ENCODE measurements around the gene ATAD5. TPM values are rescaled to one million over a fixed set of nuclear protein-coding genes. Genes with fewer than 3 reads are reported as not detected.
"Not testable (repeated sequence)": the region's sequence is repeated elsewhere in the genome, so short reads cannot be mapped to it uniquely, and the experiment has no call there.

ATAD5 gene
- total RNA-seq, 1 donor from 2014 or later: 7.2 TPM

DNA sequence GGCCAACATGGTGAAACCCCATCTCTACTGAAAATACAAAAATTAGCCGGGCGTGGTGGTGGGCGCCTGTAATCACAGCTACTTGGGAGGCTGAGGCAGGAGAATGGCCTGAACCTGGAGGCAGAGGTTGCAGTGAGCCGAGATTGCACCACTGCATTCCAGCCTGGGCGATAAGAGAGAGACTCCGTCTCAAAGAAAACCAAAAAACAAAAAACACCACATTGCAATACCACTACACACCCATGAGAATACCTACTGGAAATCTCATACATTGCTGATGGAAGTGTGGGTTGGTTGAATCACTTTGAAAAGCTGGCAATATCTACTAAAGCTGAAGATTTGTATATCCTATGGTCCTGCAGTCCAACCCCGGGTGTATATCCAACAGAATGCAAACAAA lies 78.4 kb downstream of the ATAD5 start:
- not testable (repeated sequence) for DNase-seq

DNA sequence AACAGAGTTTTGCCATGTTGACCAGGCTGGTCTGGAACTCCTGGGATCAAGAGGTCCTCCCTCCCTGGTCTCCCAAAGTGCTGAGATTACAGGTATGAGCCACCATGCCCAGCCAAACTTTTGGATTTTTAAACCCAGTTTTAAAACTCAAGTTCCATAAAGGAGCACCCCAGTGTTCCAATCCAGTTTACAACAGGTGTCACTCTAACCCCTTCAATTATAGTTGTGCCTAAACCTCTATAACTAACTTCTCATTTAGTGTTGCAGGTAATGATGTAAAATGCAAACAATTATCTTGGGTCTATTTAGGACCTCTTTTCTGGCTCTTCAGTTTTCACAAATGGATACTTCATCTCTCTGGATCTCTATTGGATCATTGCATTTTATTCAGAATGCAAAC lies 82.2 kb downstream of the ATAD5 start:
- no peak for DNase-seq

DNA sequence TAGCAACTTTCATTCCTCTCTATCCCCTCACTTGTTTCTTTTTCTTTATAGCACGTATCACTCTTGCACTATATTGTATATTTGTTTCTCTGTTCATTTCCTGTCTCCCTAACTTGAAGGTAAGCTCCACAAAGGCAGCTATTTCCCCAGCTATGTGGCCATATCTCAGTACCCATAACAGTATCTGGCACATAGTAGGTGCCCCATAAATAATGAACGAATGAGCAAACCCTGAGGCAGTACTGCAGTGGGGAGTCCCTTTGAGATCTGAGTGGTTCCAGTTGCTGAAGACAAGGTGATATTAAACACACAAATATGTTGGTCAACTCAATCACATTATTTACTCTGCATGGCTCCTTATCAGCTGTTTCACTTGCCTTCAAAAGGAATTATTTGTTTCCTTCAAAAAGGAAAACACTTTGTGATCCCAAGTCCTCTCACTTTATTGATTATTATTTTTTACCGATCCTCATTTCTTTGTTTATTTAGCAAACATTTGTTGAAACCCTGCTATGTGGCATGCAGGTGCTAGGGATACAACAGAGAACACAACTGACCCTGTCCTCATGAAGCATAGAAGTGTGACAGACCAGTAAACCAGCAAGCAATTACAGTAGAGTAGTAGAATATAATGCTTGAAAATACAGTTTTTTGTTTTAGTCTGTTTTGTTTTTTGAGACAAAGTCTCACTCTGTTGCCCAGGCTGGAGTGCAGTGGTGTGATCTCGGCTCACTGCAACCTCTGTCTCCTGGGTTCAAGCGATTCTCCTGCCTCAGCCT lies 84.3 kb downstream of the ATAD5 start:
- no peak for DNase-seq

DNA sequence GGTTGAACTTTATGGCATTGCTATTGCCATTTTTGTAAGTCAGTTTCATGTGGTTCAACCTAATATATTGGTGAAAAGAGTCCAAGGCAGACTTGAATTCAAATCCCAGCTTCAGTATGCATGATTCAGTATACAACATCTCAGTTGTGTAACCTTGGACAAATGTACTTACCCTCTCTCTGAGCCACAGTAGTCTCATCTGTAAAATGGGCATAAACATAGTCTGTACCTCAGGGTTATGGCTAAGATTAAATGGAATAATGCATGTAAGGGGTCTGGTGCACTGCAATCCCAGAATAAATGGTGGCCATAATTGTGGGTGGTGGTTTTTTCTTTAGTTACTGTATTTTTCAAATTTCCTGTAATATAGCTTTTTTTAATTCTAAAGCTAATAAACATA lies 85.3 kb downstream of the ATAD5 start:
- DNase-seq: no peak

DNA sequence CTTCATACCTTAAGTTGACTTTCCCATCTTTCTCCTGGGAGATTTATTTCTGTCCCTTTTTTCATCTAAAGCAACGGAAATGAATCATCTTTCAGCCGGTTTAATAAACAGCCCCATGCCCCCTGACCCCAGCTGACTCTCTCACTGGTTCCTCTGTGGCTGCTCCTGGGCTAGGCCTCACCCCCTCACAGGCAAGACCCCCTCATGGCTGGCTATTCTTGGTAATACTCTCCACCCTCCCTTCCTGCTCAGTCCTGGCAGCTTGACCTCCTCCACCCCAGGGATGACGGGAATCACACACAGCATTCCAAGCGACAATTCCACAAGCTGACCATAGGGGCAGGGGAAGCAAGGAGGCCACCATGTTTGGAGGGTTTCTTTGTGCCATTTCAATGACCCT lies 88.5 kb downstream of the ATAD5 start:
- DNase-seq: no peak

DNA sequence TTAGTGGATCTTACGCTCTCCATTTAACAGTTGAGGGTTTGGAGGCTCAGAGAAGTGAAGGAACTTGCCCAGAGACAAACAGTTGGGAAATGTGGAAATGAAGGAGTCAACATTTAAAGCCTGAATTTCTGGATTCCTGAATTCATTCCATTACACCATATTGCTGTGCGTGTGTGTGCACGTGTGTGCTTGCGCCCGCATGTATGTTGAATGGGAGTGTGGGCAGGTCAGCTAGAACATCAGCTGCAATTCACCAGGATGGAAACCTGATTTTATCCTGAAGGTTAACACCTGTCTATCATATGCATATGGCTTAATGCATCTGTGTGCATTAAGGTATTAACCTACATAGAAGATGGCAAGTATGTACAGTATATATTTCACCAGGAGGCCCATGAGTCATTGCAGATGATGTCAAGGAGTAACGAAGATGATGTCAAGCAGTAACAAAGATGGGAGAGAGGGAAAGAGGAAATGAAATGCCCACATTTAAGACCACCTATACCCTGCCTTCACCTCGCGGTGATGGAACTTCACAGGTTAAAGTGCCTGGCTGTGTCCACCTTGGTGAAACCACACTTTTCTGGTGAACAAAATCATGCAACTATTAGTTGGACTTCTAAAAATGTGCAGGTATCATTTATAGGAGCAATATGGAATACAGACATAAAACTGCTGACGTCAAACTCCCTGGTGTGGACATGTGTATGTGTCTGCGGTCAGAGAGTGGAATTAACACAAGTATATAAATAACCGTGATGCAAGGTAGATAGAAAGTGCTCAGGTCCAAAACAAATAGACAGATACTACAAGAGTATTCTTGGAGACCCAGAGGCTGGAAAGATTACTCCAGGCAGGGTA lies 89.1 kb downstream of the ATAD5 start:
- DNase-seq: no peak

DNA sequence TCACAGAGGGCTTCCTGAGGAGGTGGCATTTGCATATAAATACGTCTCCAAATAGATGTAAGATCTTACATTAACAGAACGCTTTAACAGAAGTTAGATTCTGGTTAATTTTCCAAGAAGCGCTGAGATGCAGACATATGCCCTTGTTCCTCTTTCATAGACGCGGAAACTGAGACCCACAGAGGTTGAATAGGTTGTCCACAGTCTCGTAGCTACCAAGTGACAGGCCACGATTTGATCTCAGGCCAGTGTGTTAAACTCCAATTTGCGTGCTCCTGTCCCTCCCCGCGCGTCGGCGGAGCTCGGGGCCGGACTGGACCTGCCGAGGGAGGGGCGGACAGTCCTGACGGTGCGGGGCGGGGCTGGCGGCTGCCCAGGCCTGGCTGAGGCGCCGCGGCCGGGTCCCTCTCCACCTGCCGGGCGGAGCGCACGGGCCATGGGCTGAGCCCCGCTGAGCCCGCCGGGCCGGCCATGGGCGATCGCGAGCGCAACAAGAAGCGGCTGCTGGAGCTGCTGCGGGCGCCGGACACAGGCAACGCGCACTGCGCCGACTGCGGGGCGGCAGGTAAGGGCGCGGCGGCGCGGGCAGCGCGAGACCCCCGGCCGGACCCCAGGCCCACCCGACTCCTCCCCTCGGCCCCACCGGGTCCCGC lies 89.9 kb downstream of the ATAD5 start, which contains the start of gene ADAP2:
Gene ADAP2, plus strand, starts transcription at position 402 of the 653 bp plus-strand sequence. Its CDS starts 70 bp downstream, at position 472.
- no peak for DNase-seq

DNA sequence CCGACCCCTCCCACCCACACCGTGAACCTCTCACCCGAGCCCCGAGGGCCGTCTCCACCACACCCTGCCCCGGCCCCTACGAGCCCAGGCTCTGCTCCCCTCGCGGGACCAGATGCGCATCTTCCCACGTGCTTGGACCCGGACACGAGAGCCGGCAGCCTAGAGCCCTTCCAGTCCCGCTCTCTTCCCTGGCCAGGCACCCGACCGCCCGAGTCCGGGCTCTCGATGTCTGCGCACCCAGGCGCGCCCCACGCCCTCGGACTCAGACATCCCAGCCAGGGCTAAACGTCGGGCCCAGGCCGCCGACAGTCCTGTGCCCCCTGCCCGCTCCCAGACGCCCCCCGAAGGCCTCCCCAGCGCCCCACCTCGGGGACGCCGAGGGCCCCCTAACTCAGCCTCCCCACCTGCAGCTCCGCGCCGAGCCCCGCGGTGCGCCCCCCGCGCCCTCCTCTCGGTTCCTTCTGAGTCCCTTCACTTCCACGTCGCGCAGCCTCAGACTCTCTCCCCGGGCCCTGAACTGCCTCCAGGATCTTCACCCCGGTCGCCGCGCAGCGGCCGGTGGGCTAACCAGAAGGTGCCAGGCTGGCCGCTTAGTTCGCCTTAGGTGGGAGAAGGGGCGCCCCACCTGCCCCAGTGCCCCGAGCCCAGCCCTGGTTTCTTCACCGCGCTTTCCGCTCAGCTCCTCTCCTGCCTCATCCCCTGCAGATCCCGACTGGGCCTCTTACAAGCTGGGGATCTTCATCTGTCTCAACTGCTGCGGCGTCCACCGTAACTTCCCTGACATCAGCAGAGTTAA lies 90.7 kb downstream of the ATAD5 start:
- DNase-seq: no peak

DNA sequence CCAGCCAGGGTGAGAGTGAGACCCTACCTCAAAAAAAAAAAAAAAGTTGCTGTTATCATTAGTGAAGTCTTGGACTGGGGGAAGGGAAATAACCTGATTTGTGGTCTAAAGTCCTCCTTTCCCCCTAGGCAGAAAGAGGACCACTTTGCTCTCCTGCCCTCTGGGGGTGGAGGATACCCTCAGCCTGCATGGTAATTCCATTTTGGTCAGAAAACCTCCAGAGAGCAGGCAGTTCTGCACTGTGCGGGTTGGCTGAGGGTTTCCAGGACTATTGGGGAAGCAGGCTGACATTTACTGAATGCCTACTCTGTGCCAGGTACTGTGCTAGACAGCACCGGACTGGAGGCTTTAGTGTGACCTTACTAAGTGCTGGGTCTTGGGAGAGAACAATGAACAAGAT lies 92.6 kb downstream of the ATAD5 start:
- DNase-seq: no peak

DNA sequence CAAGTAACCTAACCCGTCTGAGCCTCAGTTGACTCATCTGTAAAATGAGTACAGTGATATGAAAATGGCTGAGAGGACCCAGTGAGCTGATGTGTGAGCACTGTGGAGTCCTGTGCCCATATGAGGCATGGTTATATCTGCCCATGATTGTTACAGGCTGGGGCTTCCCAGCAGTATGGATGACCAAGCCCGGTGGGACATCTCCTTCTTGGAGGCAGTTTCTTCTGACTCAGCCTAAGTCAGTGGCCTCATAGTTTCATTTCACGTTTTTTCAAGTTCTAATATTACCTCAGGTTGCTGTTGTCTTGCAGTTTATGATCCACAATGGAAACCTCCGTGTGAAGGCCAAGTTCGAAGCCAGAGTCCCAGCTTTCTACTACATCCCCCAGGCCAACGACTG lies 94.8 kb downstream of the ATAD5 start:
- DNase-seq: no peak

DNA sequence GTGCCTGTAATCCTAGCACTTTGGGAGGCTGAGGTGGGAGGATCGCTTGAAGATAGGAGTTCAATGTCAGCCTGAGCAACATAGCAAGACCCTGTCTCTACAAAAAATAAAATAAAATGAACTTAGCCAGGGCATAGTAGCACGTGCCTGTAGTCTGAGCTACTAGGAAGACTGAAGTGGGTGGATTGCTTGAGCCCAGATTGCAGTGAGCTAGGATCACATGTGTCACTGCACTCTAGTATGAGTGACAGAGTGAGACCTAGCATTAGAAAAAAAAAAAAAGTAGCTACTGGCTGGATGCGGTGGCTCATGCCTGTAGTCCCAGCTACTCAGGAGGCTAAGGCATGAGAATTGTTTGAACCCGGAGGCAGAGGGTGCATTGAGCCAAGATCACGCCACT lies 96.0 kb downstream of the ATAD5 start:
- no peak for DNase-seq

DNA sequence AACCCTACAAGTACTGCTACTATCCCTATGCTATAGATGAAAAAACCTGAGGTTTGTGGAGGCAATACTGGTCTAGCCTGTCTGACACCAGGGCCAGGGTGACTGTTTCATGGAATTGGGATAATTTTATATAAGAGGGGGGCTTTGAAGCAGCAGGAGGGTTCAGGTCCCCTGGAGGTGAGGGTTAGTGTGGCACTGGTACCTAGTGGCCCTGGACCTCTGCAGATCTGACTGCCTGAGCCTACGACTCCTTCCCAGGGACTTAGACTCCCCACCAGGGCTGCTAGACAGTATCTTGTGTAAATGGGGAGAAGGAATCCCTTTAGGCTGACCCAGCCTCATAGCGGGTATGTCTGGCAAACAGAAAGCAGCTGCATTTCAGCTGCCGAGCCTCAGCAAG lies 96.8 kb downstream of the ATAD5 start:
- DNase-seq: no peak

DNA sequence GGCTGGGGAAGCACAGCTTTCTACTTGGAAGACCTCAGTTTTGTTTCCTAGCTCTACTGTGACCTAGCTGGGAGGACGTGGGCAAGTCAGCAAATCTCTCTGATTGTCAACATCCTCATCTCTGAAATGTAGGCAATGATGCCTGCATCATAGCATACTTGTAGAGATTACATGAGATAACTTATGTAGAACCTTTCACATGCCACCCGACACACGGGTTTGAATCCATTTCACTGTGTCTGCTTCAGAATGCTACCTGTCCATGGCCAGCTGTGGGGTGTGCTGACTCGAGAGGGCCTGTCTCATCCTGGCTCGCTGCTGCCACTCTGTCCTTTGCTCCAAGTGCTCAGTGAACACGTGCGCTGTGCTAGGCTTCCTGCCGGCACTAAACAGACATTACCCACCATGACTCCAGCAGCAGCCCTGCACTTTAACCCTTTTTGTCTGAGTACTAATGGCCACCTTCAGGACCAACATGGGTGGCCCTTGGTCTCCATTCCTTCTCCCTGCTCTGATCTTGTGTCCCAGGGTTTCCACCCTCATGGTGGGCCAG lies 97.4 kb downstream of the ATAD5 start:
- DNase-seq: no peak

DNA sequence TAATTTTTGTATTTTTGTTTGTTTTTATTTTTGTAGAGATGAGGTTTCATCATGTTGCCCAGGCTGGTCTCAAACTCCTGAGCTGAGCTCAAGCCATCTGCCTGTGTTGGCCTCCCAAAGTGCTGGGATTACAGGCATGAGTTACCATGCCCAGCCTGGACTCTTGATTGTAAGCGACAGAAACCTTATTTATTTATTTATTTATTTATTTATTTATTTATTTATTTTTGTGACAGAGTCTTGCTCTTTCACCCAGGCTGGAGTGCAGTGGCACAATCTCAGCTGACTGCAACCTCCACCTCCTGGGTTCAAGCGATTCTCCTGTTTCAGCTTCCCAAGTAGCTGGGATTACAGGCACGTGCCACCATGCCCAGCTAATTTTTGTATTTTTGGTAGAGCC lies 98.1 kb downstream of the ATAD5 start:
- DNase-seq: not testable (repeated sequence)

DNA sequence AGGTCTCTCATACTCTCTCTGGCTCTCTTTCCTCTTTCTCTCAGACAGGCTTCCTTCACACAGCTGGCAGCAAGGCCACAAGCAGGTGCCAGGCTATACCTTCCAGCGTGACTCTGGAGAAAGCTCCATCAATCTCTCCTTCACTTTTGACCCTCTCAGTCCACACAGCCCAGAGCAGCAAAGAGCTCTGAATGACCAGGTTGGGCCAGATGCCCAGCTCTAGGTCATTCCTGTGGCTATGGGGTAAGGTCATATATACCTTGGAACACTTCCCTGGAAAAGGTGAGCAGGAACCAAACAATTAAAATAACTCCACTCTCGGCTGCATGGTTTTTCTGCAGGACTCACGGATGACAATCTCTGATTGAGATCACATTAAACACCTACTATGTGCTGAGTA lies 98.7 kb downstream of the ATAD5 start:
- DNase-seq: no peak

DNA sequence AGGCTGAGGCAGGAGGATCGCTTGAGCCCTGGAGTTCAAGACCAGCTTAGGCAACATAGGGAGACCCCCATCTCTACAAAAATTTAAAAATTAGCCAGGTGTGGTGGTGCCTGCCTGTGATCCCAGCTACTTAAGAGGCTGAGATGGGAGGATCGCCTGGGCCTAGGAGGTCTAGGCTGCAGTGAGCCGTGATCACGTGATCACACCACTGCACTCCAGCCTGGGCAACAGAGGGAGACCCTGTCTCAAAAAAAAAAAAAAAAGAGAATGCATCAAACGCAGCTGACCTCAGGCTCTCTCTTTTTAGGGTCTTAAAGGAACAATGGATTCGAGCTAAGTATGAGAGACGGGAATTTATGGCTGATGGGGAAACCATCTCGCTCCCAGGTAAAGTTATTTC lies 99.8 kb downstream of the ATAD5 start:
- DNase-seq: not testable (repeated sequence)

DNA sequence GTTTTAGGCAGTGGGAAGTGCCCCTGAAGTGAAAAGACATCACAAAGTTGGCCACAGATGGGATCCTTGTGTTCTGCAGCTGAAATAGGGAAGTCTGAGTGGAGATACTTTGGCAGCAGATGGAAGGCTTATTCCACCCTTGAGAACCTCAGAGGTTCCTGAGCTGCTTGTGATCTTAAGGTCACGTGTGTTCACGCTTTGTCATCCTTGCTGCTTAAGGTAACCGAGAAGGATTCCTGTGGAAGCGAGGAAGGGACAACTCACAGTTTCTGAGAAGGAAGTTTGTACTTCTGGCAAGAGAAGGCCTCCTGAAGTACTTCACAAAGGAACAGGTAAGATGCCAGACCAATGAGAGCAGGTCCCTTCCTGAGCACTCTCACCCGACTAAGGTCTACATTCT lies 102.2 kb downstream of the ATAD5 start:
- no peak for DNase-seq

DNA sequence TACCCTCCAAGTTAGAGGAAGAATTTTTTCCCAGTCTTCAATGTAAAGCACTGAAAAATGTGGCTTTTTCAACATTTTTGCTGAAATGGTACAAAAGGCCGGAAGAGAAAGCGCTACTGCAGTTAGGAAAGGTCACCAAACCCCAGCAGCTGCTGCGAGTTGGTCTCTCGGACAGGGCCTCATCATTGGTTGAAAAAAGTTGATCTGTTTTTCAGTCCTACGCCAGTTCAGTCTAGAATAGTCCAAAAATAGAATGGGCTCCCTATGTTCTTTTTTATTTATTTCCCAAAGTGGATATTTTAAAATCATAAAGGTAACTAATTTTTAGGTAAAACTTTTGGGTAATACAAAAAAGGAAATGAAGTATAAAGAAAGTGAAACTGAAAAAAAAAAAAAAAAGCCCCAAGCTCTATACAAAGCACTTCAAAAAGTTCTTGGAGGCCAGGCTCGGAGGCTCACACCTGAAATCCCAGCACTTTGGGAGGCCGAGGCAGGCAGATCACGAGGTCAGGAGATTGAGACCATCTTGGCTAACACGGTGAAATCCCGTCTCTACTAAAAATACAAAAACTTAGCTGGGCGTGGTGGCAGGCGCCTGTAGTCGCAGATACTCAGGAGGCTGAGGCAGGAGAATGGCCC lies 107.4 kb downstream of the ATAD5 start:
- no peak for DNase-seq

DNA sequence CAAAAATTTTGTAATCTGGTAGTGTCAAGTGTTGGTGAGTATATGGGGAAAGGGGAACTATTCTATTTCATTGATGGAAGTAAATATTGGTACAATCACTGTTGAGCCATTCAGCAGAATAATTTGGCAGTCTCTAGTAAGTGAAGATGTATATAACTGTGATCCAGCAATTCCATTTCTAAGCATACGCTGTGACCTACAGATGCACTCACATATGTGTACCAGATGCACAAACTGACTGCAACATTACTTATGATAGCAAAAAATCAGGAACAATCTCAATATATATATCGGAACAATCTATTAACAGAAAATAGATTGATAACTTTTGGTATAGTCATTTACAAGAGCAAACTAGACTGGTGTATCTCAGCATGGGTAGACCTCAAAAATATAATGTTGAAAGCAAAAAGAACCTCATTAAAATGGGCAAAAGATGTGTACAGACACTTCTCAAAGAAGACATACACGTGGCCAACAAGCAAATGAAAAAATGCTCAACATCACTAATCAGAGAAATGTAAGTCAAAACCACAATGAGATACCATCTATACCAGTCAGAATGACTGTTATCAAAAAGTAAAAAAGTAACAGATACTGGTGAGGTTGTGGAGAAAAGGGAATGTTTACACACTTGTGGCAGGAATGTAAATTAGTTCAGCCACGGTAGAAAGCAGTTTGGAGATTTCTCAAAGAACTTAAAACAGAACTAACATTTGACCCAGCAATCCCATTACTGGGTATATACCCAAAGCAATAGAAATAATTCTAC lies 110.7 kb downstream of the ATAD5 start:
- no peak for DNase-seq

Data from occipital lobe (tissue), 2 donors.